Tongue (tissue), 2 donors: ENCODE measurements around the gene SAMD7. TPM values are rescaled to one million over a fixed set of nuclear protein-coding genes. Genes with fewer than 3 reads are reported as not detected.
A peak's percentile ranks its signal among the peaks of the same experiment; 100 is the strongest.

Experiments
- DNase-seq: peaks from one replicate; pipeline ENCODE4 v3.0.0-alpha.2; 2015
- total RNA-seq: library from RNA; depleted of rRNA; stranded (reverse); fragments of >200 nt; gene quantifications from one replicate; pipeline ENCODE4 v1.2.3, GENCODE V29; 2014

SAMD7 gene
- total RNA-seq, 1 donor from 2014 or later: not detected

DNA sequence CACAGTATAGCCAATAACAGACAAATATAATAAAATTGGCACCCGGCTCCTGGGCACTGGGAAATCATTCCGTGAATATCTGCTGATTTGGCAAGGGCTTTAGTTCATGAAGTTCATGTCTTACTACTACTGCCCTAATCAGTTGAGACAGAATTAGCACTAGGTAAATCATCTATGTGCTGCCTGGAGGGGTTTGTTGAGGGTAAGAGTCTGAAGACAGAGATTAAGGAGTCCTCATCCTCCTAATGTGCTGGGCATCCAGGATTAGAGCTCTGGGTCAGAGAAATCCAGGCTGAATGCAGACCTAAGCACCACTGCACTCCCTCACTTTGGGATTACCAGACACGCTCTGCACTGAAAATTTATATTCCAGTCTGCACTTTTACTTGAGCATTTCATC lies 2.0 kb downstream of the SAMD7 start:
- DNase-seq: no peak

DNA sequence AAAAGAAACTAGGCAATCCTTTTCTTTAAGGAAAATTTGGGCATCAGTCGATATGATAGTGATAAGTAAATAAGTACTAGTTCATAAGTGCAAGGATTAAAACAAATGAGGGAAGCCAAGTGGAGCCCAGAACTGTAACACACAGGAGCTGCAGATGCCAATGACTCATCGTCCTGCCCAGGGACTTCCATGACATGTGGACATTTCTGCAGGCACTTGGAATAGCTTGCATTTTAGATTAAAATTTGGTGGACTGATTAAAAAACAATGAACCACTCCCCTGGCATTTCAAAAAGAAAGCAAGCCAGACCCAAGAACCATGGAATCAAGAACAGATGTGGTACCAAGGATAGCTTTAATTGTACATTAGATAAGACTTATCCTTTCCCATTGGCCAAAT lies 2.9 kb downstream of the SAMD7 start:
- no peak for DNase-seq

DNA sequence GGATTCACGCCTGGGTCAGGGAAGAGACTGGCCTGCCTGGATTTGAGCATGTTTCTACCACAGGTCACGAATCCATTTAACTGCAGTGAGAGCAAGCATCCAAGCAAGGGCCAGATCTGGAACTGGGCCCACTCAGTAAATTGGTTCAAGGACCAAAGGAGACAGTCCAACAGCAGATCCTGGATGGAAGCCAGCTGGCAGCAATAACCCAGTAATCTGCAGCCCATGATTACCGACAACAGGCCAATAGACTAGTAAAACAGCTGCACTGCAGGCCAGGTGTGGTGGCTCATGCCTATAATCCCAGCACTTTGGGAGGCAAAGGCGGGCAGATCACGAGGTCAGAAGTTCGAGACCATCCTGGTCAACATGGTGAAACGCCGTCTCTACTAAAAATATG lies 11.8 kb downstream of the SAMD7 start:
- peak; percentile 81 for DNase-seq

DNA sequence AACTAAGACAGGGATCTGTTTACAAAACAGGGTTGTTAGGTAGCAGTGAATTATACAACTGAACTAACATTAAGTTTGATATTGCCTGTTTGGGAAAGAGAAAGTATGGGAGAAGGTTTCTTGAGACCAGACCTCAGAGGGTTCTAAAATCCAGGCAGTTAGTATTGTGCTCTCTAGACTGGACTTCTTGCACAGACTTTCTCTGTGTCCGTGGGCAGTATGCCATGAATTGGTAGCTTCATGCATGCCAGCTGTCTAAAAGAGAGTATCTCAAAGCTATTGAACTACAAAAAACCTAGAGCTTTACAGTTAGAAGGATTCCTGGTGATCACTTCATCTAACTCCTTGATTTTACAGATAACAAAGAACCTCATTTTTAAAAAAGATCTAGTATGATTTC lies 12.5 kb downstream of the SAMD7 start:
- DNase-seq: no peak

DNA sequence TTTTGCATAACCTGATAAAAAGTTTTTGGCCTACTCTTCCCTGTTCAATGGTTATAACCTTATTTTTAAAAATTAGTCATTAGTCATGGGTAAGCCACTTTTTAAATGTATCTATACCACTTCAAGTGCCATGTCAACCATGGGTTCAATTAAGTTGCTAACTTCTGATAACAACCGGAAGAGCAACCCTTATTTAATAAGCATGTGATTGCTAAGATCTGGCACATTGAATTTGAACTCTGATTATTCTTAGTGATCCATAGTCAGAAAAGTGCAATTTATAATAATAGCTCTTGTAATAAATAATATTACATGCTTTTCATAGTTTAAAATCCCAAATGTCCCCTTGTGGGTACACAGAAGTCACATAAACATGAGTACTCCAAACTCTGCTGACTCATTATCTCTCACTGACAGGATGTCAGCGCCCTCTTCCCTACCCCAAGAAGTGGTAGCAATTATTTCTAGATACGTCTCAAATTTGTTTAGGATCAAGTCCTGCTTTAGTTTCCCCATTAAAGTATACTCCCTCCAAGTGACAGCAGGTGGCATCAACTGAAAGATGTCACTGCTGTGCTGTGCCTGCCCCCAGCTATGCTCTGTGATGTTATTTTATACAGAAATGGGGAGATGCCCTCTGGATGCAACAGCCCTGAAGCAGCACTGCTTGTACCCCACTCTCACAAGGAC lies 18.6 kb downstream of the SAMD7 start:
- no peak for DNase-seq

DNA sequence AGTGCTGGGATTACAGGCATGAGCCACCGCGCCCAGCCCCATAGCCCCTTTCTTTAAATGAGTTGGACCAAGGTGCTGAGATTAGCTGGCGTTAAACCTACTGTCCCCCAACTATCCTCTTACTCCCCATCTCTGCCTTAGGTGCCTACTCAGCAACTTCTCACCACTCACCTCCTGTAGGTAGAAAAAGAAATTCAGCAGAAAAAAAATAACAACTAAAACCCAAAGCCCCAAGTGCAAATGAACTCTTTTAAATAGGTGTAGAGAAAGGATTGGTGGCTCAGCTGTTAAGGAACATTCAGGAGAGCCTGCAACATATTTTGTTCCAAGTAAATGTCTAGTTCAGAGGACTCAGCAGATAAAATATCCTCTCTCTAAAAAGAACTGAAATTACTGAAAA lies 19.5 kb downstream of the SAMD7 start:
- no peak for DNase-seq

DNA sequence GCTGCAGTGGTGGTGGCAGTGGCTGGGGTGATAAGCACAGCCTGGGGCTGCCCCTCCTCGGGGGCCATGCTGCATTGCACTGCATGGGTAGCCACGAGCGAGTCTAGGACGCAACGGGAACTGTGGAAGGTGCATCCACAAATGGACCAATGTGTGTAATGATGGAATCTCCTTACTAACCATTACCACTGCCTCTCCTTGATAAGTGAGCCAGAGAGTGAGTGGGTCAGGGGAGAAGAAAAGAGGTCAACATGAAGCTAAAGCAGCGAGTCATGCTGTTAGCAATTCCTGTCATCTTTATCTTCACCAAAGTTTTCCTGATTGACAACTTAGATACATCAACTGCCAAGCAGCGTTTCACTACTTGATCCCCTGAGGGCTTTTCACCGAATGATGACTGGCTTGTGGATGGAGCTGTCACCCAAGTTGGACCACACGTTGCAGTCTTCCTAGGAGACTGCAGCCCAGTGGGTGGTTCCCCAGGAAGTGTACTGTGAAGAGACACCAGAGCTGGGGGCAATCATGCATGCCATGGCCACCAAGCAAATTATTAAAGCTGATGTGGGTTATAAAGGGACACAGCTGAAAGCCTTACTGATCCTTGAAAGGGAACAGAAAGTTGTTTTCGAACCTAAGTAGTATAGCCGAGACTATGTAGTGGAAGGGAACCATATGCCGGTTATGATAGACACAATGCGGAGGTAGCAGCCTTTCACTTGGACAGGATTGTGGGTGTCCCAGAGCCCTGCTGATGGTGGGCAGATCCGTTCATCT lies 20.6 kb downstream of the SAMD7 start:
- DNase-seq: no peak

DNA sequence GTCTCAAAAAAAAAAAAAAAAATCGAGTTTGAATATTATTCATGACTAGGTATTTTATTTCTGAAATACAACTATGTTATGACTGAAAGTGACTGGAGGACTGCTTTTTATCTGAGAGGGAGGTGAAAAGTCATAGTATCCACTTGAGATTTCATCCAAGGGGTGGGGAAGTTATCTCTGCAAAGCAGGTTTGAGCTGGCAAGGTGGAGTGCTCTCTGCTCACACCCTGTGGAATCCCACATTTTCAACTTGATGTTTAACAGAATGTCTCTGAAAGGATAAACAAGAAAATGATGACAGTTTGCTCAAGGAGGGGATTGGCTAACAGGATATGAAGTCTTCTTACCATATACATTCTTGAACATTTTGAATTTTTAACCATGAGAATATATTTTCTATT lies 27.9 kb downstream of the SAMD7 start:
- no peak for DNase-seq

DNA sequence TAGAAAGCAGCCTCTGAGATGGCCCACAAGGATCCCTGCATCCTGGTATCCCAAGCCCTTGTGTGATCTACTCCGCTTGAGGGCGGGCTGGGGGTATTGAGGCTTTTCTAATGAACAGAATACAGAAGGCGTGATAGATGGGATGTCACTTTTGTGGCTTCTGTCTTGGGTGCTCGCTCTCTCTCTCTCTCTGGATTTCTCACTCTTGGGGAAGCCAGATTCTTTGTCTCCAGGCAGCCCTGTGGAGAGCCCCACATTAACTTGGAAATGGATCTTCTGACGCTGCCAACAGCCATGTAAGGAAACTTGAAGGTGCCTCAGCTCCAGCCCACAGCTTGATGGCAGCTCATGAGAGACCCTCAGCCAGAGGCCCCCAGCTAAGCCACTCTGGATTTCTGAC lies 28.4 kb downstream of the SAMD7 start:
- DNase-seq: no peak

DNA sequence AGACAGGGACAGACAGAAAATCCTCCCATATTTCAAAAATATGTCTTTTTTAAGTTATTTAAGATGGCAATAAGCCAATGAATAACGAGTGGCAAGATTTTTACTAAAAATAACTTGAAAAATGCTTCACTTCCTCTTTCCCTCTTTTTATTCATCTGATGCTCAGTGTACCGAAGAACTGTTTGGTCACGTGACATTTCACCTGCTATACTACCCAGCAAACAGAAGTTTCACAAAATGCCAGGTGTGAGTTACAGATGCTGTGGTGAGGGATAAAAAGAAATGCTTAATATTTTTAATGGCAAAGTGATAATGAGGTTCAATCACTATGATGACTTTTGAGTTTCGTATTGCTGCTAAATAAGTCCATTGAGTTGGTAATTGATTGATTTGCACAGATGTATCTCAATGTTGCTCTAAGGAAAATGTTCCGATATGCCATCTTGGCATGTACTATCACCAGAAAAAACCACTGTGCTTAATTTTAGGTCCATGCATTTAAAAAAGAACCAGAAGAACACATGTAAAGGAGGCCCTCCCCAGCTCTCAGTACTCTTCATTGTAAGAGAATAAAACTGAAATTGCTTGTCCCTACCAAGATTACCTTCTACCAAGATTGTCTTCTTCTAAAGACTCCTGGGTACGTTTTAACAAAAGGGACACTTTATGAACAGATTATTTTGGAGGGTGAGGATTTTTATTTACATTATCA lies 29.3 kb downstream of the SAMD7 start:
- DNase-seq: no peak

DNA sequence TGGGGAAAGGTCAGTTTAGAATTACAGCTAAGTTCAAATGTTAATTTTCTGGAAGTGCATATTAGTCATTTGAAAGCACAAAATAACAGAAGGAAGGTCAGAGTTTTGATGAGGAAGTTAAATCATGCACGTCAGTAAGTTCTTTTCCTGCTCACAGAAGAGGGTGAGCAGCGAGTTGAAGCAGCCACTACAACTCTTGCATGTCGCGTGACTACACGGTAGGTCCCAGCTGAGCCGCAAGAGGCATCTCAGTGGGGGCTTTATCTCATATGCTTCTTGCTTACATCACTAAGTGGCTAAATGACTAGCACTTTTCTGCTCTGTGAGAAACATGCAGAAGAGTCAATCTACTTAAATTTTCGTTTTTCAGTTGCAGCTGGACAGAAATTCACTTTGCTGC lies 33.9 kb downstream of the SAMD7 start:
- DNase-seq: no peak

DNA sequence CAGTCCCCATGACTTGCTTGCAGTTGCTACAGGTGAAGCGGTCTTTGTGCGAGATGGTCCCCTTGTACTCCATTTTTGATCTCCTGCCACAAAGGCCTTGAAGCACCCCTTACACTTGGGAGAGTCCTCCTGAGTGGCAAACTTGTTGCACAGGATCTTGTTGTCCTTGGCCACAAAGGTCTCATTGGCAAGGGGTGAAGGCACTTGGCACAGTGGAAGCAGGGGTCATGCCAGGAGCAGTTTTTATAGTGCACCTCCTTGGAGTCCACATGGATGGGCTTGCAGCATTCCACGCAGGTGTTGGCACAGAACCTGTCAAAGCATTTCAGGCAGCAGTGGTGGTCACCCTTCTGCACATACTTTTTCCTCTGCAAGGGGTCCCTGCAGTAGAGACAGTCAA lies 35.0 kb downstream of the SAMD7 start:
- DNase-seq: no peak

DNA sequence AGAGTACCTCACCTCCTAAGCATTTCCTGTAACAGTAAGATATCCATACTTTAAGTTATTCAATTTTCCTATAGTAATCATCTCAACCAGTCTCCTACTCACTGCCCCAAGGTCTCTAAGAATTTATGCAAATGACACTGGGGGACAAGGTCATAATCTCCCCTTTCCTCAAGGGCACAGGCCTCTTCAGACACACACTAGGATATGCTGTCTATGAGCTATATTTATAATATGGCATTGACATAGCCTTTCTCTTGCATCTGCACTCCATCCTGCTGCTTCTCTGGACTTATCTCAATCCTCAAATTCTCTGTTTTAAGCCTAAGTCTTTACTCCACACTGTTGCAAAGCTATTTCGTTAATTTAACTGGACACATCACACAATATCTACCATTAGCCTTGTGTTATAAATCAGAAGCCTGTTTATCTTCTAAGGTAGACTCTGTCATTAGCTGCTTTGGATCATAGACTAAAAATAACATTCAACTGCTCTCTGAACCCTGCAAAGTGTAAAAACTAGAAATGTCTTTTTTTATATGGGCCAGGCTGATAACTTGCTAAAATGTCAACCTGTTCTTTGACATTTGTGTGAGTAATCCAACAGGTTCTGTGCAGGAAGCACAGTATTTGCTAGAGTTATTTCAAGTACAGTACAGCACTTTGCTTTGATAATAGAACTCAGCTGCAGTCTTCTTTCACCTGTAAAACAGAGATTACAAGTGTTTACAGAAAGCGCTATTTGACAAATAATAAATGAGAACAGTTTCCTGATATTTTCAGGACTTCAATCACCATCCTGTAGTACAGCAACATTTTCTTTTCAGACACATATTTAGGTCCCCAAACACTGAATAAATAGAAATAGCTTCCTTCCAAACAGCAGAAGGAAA lies 37.4 kb downstream of the SAMD7 start:
- no peak for DNase-seq

DNA sequence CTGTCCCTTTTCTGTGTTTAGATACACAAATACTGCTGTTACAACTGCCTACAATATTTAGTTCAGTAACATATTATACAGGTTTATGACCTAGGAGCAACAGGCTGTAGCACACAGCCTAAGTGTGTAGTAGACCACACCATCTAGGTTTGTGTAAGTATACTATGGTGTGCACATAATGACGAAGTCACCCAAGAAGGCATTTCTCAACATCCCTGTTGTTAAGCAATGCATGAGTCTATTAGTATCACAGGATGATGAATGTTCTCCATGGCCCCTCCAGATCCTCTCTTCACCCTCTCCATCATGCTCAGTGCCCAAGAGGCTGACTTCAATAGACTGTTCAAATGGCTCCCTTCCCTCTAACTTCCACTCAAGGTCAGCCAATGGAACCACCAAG lies 40.7 kb downstream of the SAMD7 start:
- DNase-seq: no peak

DNA sequence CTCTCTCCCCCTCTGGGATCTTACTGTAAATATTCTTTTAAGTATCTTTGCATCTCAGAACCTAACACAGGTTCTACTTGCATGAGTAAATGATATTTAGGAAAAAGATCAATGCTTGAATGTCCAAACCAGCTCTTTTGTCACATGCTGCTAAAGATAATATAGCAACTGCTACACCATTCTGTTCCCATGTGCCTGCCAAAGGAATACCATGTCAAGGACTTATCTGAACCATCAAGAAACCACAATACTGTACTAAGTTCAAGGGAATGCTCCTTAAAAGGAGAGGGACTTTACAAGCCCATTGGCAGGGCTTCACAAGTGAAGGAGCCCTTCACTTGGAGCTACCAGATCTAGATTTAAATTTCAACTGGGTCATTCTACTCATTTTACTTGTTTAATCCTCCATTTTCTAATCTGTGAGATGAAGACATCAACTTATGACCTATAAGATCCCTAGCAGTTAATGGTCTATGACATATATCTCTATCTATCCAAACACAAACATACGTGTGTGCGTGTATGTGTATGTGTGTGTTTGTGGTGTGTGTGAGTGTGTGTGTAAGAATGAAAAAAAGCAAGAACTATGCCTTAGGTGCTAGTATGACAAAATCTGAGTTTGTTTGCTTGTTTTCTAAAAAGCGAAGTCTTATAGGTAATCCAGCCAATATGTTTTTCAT lies 42.2 kb downstream of the SAMD7 start:
- no peak for DNase-seq

DNA sequence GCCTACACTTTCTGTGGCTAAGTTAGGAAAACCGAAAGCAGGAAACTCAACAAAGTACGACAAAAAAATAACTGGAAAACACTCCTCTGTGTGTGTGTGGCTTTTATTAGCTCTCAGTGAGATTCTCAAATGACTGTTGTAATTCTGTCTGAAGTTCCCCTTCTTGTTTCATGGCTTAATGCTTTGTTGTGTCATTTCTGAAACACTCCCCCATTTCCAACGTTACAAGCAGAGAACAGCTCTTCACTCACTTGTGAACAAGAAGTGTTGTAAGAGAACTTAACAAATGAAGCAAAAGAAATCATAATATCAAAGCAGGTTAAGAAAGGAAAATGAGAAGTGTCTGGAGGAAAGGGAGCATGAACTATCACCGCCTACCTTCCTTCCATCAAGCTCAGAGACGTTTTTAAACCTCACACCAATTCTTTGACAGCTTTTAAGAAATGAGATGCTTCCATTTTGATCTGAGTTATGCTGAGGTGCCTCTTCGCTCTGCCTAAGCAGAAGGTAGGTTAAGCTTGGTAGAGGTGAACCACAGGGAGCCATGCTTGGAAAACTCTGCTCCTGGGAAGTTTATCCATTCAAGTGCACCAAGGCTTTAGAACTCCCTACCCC lies 42.9 kb downstream of the SAMD7 start:
- DNase-seq: no peak

DNA sequence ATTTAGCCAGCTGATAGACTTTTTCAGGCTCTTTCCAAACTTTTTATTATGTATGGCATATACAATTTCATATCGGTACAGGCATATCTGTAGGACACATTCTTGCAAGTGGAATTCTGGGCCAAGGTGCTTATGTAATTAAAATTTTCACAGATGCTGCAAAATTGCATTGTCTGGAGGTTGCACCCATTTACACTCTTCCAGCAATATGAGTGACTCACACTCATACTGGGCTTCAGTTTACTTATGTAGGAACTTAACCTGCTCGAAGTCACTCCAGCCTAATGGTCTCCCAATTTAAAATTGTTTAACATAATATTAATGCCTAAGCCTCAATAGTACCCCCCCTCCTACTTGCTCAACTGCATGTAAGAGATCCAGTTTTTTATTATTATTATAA lies 44.0 kb downstream of the SAMD7 start:
- DNase-seq: no peak

DNA sequence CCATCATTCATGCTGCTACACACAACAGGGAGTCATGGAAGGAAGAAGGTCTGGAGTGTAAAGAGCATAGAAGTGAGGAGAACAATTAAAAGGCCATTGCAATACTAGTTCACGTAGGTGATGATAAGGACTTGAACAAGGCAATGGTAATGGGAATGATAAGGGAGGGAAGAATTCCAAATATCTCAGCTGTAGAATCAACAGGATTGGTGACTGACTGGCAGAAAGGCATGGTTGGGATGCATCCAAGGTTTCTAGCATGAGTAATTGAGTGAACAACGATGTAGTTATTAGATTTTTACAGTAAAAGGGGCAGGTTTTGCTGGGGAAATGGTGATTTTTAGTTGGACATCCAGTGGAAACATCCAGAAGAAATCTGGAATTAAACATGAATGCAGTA lies 52.8 kb downstream of the SAMD7 start:
- DNase-seq: no peak

DNA sequence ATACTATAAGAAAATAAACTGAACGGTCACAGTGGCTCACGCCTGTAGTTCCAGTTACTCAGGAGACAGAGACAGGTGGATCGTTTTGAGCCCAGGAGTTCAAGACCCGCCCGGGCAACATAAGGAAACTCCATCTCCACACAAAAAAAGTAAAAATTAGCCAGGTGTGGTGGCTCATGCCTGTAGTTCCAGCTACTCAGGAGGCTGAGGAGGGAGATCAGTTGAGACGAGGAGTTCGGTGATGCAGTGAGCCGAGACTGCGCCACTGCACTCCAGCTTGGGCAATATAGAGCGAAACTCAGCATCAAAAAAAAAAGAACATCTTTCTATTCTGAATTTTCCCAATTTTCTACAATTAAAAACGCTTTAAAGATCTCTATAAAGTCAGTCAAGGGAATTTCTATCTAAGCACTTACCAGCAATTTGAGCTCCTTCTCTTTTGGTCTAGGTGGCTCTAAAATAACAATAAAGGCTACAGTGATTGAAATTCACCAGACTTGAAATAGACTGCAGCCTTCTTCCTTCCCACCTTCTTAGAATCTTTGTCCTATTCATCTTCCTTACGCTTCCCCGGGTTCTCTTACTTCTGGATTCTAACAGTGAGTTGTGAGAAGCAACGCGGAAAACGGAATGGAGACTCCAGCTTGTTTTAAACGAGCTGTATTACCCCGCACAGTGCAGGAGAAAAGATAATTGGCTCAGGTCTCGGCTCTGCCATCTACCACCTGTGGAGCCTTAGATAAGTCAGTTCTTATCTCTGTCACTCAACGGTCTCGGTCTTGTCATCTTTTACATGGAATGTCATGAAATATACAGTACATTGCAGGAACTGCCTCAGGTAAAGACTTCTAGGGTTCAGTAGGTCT lies 54.4 kb downstream of the SAMD7 start:
- DNase-seq: no peak

DNA sequence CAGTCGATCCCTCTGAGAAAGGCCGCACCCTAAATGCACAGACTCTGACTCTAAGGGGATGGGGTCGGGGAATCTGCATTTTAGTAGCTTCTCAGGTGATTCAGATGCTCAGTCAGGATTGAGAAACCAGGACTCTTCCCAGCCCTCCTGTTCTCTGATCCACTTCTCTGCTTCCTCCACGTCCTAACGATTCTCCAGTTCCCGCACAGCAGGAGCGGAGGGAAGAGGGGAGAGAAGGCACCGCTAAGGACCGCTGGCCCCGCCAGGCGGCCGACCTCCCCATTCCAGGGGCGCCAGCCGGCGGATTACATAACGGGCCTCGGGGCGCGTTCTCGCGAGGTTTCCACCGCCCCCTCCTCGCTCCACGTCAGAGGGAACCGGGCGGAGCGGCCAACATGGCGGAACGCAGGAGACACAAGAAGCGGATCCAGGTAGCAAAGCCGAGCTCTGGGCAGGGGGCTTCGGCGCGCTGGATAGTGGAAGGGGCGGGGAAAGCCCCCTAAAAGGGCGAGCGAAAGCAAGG lies 55.1 kb downstream of the SAMD7 start, which contains the start of gene SEC62:
TSS of gene SEC62 (plus strand) at position 380 of the 523 bp plus-strand sequence. CDS start at position 396, 16 bp downstream.
- DNase-seq: peak; percentile 98
